Stimulated activated CD4-positive, alpha-beta T cell treated with anti-CD3 and anti-CD28 coated beads, Interleukin-1b, Interleukin-23, amount 100 ng/mL, for 4 hours (primary cell): ENCODE results near the gene ARID1B.

Source experiments
- DNase-seq, 2 donors: peaks; one replicate each; pipeline ENCODE4 v3.0.0-alpha.2; 2020; ENCODE audit warnings: low read depth in 2 of 2

Gene ARID1B

DNA sequence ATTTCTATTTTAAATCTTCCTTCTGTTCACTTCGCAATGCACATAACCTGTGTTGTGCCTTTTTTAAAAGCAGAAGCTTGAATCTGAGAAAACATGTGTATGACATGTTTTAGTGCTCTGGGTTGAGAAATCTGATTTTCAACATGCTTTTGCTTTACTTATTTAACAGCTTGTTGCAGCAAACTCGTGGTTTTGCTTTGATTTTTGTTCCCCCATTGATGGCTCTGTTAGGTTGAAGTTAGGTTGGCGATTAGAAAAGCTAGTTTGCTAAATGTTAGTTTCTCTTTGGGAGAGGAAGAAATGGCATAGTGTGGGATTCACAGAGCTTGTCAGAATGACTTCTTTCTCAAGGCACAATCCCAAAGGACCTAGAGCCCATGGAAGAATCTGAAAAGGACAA is 375.4 kb downstream of the ARID1B start:
- no peak for DNase-seq

DNA sequence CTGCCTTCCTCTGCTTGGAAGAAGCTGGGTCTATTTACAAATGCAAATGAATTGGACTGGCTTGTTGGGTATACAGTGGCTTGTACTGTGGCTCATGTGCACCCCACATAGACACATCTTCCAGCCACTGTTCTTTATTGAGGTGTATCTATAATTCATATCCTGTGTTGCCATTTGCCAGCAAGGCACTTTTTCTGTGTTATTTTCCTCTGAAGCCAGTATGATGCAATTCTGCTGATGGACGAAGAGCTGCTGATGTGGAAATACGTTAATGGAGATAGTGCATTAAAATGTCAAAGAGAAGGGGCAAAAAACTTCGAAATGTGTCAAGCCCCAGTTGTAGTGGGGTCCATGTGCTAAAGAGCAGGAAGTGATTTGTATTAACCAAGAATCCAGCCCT is 378.6 kb downstream of the ARID1B start:
- DNase-seq = no peak

DNA sequence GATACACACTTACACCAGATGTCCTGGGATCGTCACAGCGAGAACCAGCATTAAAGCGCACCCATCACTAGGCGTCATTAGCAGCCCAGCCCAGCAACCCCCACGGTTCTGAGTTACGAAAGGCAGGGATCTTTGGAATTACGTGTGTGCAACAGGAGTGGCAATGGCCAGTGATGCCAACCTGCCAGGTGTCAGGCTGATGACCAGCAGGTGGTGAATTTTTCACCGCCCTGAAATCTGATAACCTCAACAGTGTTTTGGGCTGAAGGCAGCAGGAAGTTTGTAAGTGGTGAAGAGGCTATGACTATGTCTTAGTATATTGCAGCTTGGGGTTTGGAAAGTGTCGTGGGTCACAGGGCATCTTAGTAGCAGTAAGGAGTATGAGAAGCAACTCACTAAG is 380.1 kb downstream of the ARID1B start:
- no peak for DNase-seq

DNA sequence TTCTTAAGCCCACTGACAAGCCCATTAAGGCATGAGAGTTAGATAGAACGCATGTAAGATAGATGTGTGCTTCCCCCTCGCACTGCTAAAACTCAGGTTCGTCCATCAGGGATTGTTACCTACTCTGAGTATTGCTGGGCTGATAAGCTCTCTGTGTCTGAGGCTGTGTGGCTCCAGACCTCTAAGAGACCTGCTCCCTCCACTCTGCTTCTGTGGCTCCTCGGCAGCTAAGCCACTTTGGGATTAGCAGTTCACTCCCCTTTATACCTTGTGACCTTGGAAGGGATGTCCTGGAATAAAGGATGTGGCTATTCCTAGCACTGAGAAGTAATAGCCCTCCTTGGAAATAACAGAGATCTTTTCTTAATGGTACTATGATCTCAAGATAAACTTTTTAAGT is 381.3 kb downstream of the ARID1B start:
- DNase-seq = no peak

DNA sequence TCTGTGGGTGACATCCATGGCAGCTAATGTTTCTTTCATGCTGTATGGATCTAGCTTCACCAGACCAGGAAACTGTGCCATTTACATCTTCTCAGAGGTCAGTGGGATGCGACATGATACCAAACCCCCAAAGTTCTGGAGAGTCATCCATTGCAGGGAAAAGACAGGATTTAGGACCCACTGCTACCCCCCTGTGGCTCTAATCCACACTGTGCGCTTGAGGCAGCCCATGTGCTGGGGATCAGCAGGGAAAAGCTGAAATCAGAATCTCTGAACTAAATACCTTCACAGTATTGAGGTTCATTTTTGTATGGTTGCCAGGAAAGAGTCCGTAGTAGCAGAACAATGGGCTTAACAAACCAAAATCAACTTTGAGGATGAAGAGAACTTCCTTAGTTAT is 381.7 kb downstream of the ARID1B start:
- DNase-seq = no peak

DNA sequence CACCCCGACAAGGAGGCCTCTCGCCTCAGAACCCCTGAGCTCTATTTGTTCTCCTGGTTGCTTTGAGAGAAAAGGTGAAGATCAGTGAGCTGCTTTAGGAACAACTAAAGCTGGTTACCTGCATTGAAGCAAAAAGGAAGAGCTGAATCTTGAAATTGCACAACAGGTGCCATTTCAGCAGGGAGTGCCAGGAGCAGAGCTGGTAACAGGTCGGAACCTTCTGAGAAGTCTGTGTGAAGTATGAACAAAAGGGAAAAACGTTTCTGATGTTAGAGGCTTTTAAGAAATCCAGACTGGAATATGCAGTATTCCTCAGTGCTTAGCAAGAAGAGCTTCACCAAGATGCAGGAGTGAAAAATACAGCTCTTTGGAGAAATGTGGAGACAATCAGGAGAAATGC is 382.2 kb downstream of the ARID1B start:
- DNase-seq = no peak

DNA sequence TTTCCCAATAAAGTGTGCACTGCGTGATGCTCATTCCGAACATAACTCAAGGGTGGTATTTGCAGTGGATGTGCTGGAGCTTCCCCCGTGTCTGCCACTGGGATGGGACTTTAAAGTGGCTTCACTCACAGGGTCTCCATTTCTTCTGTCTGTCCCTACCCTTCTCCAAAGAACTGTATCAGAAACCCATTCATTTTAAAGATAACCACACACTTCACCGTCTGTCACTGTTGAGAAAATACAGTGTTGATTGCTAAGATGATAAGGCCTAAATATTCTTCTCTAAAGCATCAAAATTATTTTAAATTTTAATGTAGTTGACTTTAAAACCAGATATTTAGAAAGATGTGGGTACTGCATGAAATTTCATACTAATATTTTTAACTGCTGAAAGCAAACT is 384.7 kb downstream of the ARID1B start:
- no peak for DNase-seq

DNA sequence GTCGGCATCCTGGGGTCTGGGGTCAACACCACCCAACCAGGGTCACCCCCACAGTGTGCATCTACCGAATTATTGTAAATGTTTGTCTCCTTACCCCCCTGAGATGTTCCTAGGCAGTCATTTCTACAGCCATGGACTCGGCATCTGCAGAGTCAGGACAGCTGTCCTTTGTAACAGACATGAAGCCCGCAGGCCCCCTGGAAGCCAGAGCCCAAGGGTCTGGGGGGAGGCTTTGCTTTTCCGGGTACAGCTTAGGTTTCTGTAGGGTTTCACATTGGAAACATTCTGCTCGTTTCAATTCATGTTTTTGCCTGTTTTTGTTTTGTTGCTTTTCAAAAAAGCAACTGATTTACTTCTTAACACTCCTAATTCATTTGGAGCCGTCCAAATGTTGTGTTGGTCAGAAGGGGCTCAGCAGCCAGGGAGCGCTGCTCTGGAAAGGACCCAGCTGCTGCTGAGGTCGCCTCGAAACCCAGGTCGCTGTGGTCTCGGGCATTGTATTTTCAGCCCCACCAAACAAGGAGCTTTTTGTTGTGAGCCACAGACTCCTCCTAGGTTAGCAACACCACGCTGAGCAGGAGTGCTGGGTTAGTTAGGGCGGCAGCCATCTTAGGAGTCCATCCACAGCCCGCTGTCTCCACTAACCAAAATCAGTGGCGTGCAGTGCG is 385.7 kb downstream of the ARID1B start:
- DNase-seq = no peak

DNA sequence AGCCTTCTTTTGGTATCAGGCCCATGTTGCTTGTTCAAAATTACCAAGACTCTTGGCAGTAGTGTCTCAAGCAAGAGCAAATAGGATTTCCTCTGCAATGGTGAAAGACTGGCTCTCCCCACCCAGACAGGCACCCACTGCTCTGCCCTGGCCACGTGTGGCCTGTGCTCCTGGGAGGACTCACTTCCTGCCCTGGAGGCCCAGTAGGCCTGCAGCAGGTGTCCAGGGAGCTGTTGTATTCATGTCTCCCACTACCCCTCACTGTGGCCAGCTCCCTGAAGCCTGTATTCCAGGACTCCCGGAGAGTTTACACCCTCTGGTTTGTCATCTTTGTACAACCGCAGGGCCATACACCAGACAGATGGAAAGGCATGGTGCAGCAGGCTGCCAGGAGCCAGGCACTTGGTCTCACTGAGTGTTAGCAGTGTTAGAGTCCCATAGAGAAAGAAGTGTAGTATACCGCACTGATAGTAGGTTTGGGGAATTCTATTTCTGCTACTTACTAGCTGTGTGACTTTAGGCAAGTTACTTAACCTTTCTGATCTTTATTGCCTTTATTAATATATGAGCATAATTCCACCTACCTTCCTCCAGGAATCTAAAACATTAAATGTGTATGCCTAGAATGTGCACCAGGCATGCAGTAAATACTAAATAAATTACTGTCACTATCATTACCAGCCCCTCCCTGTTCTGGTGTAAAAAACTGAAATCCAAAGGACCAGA is 386.4 kb downstream of the ARID1B start:
- no peak for DNase-seq

DNA sequence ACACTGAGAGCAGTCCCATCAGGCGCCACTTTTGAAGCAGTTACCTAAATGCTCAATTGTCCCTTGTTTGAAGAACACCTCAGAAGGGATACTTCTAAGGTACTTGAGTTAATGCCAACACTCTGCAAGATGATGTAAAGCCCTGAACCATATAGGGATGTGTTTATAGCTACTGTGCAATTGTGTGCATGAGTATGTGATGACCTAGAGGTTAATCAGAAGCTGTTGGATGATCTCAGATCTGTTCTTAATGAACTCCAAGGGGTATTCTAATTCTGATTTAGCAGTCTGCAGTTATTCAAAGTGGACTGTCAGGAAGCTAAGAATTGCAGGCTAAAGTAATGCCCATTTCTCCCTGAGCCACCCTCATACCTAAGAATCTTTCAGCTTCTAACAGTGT is 387.8 kb downstream of the ARID1B start:
- no peak for DNase-seq

DNA sequence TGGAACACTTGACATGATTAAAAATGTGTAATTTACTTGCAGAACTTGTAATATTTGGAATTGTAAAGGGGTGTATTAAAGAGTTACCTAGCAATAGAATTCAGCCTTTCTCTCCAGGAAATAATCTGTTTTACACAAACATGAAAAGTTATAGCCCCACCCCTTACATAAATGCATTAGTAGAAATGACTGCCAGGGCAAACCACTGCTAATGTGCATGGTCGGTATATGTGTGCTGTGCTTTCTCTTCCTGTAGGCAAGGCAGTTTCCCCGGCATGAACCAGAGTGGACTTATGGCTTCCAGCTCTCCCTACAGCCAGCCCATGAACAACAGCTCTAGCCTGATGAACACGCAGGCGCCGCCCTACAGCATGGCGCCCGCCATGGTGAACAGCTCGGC is 389.6 kb downstream of the ARID1B start:
- no peak for DNase-seq

DNA sequence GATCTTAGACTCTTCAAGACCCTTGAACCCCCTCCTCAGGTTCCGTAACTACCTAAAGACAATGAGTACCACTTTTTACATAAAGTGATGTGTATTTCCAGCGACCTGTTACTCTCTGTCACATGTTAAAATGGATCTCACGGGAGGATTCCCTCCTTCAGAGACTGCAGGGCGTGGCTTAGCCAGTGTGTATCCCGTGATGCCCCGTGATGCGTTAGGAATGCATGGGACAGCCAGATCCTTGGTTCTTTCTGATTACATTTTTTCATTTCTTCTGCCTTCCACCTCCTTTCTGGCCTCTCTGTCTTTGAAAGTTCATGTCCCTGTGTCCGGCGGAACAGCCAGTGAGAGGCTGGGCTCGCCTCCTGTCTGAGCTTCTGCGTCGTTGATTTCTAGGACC is 390.7 kb downstream of the ARID1B start:
- DNase-seq = no peak

DNA sequence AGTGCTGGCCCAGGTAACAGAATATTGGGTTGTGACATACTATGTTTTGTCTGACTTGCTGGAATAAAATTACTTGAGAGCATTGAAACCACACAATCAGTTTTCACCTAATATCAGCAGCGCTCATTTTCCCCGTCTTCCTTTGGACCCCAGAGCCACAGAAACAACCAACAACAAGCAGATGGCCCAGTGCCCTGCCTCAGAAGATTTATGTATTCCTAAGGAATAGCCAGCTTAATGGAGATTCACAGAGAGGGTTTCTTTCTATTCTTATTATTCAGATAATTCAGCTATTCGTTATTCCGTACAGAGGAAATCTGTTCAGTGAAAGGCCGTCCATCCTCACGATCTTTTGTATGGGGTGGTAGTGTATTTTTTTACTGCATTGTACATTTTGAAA is 391.3 kb downstream of the ARID1B start:
- DNase-seq = no peak

DNA sequence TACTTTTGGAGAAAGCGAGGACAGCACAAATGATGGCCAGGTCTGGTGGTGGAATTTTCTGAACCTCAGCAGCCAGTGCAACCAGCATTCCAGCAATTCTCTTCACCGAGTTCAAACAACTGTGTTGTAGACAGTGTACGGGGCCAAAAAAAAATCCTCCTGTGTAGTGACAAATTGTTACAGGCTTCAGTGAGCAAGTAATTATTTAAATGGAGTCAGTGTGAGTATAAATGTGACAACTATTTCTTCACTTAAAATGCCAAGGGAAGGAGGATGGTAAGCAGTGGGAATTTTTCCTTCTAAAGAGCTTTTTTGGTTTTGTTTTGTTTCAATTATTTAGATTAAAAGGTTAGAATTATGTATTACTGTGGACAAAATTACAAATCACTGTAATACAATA is 392.0 kb downstream of the ARID1B start:
- no peak for DNase-seq

DNA sequence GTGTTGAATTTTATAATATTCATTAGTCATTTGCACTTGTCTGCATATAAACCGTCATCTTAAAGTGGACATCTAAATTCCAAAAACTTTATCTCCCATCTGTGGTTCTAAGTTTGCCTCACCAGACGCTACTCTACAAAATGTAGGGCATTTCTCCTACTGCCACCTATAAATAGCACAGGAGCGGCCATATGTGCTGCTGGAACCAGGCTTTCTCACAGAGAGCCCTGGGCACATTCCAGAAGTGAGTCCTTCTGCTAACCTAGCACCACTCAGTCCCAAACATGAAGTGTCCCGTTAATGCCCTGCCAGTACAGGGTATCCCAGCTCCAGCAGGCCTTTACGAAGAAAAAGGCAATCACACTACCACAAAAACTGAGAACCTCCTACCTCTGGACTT is 392.5 kb downstream of the ARID1B start:
- no peak for DNase-seq

DNA sequence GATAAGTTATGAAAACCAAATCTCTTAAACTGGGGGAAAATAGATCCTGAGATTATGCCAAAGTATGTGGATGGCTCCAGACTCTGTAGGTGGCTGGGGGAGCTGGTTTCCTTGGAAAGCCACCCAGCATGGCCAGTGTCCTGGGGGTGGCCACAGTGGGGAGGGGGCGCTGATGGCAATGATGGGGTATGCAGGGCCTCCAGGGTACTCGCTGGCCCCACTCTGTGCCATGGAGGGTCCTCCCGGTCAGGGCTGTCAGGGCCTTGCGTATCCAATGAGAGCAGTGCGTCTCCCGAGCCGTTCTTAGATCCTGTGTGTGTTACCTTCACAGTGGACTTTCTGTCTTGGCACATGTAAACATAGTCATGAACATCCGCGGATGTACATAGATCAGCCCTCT is 393.4 kb downstream of the ARID1B start:
- DNase-seq = no peak

DNA sequence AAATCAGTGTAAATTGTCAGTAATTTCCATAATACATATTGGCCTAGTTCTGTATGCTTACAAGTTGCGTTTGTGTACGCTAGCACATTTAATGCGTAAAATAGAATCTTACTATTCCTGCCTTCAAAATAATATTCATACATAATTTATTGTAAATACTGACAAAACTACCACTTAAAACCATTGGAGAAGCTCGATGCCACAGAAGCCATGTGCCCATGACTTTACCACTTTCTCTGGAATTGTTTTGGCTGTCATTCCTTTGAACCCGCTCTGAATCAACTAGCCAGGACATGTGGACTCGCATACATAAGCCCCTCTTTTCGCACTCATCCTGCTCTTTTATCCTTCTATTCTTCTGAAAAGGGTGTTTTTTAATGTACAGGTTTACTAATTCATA is 394.6 kb downstream of the ARID1B start:
- DNase-seq = no peak

DNA sequence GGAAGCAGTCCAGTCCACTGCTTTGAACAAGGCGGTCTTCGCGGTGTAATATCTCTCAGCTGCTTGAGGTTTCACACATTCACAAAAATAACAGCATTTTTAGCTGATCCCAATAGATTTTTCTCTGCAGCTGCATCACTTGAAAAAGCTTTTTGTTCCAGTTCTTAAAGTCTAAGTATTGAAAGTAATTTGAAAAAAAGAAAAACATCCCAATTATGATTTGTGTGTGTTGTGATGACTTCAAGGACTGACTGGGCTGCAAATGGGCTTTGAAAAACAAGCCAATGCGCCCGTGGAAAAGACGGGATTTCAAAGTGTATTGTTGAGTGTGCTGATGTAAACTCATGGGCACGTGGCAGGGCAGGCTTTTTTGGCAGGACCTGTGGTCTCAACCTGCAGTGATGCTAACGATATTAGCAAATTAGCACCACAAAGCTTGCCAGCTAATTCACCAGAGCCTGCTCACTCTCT is 395.1 kb downstream of the ARID1B start:
- DNase-seq = no peak

DNA sequence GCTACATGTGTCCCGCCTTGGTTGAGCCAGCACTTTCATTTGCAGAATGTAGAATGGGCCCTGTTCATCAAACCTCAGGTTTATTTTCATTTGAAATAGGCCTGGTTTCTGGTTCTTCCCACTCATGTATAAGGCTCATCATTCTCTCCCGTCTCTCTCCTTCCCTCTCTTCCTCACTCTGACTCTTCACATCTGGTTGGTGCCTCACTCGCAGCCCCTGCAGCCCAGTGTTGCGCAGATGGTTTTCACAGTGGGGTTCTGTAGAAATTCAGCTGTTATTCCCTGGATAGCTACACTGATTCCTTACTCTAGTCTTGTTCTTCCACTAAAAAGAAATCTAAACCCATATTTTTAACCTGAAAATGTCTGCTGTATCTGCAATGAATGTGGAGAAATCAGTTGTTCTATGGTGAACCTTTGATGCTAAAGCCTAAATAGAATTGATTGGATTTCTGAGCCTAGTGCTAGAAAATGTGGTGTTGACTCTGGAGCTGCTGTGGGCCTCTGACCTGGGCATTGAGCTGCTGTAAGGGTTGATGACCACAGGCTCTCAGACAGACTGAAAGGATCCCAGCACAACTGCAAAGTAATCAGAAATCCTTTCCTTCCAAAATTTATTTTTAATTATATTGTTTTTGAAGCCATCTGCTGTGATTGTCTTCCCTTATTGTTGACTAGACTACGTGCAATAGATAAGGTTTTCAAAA is 395.8 kb downstream of the ARID1B start:
- DNase-seq = no peak

DNA sequence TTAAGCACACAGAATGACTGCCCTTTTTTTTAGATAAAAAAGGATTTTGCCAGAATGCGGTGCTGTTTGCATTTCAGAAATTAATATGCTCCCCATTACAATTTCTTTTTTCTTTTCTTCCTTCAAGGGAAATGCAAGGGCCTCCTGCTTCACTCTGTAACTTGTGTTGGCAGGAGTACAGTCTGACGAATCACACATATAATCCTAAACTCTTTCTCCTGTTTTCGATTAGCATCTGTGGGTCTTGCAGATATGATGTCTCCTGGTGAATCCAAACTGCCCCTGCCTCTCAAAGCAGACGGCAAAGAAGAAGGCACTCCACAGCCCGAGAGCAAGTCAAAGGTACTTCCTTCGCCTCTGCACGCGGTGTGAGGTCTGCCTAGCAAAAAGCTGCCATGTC is 396.6 kb downstream of the ARID1B start:
- no peak for DNase-seq

DNA sequence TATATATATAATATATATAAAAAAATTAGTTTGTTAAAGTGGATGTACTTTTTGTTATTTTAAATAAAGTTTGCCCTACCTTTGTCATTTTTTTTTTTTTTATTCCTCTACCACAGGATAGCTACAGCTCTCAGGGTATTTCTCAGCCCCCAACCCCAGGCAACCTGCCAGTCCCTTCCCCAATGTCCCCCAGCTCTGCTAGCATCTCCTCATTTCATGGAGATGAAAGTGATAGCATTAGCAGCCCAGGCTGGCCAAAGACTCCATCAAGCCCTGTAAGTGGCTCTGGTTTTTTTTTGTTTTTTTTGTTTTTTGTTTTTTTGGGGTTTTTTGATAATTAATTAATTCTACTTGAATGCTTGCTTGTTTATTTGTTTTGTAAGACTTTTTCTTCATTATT is 397.6 kb downstream of the ARID1B start:
- DNase-seq = no peak

DNA sequence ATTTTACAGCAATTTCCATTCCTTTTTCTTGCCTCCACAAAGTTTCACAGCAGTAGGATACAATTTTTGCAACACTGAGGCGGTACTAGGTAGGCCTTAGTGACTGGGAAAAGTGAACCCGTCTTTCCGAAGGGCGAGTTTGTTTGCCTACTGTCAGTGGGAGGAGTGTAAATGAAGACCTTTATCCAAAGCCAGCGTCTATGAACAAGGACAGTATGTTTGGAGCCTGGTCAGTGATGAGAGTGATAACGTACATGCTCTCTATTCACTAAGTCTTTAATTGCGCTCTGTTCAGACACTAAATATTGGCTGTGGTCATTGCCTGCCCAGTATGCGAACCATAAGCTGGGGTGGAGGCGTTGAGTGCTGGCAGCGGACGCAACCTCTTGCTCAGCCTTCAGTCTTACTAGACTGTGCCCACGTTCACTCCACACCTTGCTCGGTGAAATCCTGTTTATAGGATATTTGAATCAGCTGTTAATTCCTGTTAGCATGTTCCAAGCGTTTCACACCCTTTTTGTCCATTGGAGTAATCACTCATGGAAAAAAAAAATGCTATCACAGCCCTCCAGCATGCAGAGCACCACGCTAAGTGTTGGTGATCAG is 400.7 kb downstream of the ARID1B start:
- no peak for DNase-seq

DNA sequence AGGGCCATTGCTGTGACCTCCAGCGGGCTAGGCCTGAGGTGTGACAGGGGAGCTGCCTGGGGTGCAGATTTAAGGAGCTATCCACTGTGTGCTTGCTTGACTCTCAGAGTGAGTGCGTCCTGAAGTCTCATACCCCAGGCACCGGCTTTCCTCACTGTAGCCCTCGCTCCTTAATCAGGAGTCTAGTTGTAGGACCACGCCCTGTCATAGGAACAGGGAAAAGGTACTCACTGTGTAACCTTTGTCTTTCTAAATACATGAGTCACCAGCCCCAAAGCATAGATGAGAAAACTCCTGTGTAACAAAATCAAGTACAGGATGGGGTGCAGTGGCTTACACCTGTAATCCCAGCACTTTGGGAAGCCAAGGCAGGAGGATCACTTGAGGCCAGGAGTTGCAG is 404.5 kb downstream of the ARID1B start:
- DNase-seq = no peak
